Activated CD8-positive, alpha-beta T cell treated with anti-CD3 and anti-CD28 coated beads for 36 hours (primary cell): ENCODE data around the gene RHEB. TPM values are rescaled to one million over a fixed set of nuclear protein-coding genes. Genes with fewer than 3 reads are reported as not detected.

Experiments
- ATAC-seq: fragments of 200-7000 bp; cut with Tn5 transposase; one replicate; pipeline ENCODE4 v1.10.0; 2021; ENCODE audit warnings: mild to moderate bottlenecking, moderate library complexity
- CTCF ChIA-PET: fragments of 350-600 bp; sonication (Branson Sonifier 250); formaldehyde crosslinking; loops from one replicate; lab custom pipeline; 2021; ENCODE audit warnings: antibody characterized with exemption; lab: Charles Lee
- POLR2A ChIA-PET: fragments of 350-600 bp; sonication (Branson Sonifier 250); formaldehyde crosslinking; loops from one replicate; lab custom pipeline; 2021; ENCODE audit warnings: antibody characterized with exemption; lab: Charles Lee
- DNase-seq: peaks from one replicate; pipeline ENCODE4 v3.0.0-alpha.2; 2020
- H3K27ac Mint-ChIP-seq: one replicate; pipeline ENCODE4 v1.8.0; 2021; ENCODE audit warnings: mild to moderate bottlenecking, mixed read lengths
- H3K27me3 Mint-ChIP-seq: one replicate; pipeline ENCODE4 v1.8.0; 2021; ENCODE audit warnings: mixed read lengths
- H3K36me3 Mint-ChIP-seq: one replicate; pipeline ENCODE4 v1.8.0; 2021; ENCODE audit warnings: low read depth, mixed read lengths
- H3K4me1 Mint-ChIP-seq: one replicate; pipeline ENCODE4 v1.8.0; 2021; ENCODE audit warnings: low read depth, mixed read lengths
- H3K4me3 Mint-ChIP-seq: one replicate; pipeline ENCODE4 v1.8.0; 2021; ENCODE audit warnings: mild to moderate bottlenecking, moderate library complexity, mixed read lengths
- H3K9me3 Mint-ChIP-seq: one replicate; pipeline ENCODE4 v1.8.0; 2021; ENCODE audit warnings: mixed read lengths
- CTCF ChIP-seq: fragments of 200-600 bp; IDR thresholded peaks from one replicate; pipeline ENCODE4 v1.8.0; 2022; ENCODE audit warnings: antibody characterized with exemption, mild to moderate bottlenecking
- intact Hi-C: fragments of 100-400 bp; cut with micrococcal nuclease; formaldehyde crosslinking; loops from one replicate; pipeline ENCODE4 v1.10.0; 2022
- total RNA-seq, 2 experiments: library from RNA; stranded (reverse); gene quantifications; one replicate each; pipeline ENCODE4 v1.2.3, GENCODE V29; 2021

Gene RHEB
- total RNA-seq, 2 experiments from 2014 or later = 42.0 to 42.6 TPM

- ATAC-seq (no peak), DNase-seq (no peak)
- peaks cover 27% of the 10 kb centered on the region for H3K4me1 Mint-ChIP-seq
- intact Hi-C loops = no loop called here
- CTCF ChIA-PET = interaction anchor here (1.2 kb wide), 1 partner anchor 24 kb away, joined by 5 read pairs; no protein-coding TSS in a partner anchor
- H3K27me3 Mint-ChIP-seq = no peaks in the 10 kb centered on the region
- no peak overlapping the region for H3K4me3 Mint-ChIP-seq
- H3K9me3 Mint-ChIP-seq = peaks cover 3% of the 10 kb centered on the region
- POLR2A ChIA-PET = no interaction called here
- no peak for TF ChIP-seq CTCF
- no peak overlapping the region for H3K27ac Mint-ChIP-seq
- H3K36me3 Mint-ChIP-seq = no peaks in the 10 kb centered on the region
Observed at GRCh38 chr7:151424799-151425198, 94.9 kb downstream of the RHEB start.

GRCh38 chr7:151423936-151424335 lies 95.8 kb downstream of the RHEB start:
- H3K4me3 Mint-ChIP-seq = no peak overlapping the region
- ChIA-PET POLR2A (no interaction called here), CTCF (interaction anchor here (2.2 kb wide), 1 partner anchor 24 kb away, joined by 9 read pairs; no protein-coding TSS in a partner anchor)
- no peaks in the 10 kb centered on the region for H3K36me3 Mint-ChIP-seq
- H3K9me3 Mint-ChIP-seq = peaks cover 3% of the 10 kb centered on the region
- no peak overlapping the region for H3K27ac Mint-ChIP-seq
- no peaks in the 10 kb centered on the region for H3K27me3 Mint-ChIP-seq
- peaks cover 18% of the 10 kb centered on the region for H3K4me1 Mint-ChIP-seq
- ATAC-seq (no peak), DNase-seq (no peak)
- TF ChIP-seq CTCF = no peak
- intact Hi-C loops = no loop called here

- ChIA-PET POLR2A (no interaction called here), CTCF (interaction anchor here (1.6 to 2.2 kb wide), 2 partner anchors 25 to 55 kb away, joined by 6 to 9 read pairs; no protein-coding TSS in a partner anchor)
- ATAC-seq (no peak), DNase-seq (no peak)
- Mint-ChIP-seq H3K4me1 (peaks cover 11% of the 10 kb centered on the region), H3K27ac (no peak overlapping the region), H3K4me3 (no peak overlapping the region), H3K36me3 (no peaks in the 10 kb centered on the region), H3K9me3 (peaks cover 3% of the 10 kb centered on the region), H3K27me3 (no peaks in the 10 kb centered on the region)
- intact Hi-C loops = no loop called here
- TF ChIP-seq CTCF = no peak
Observed at GRCh38 chr7:151423226-151423625, 96.5 kb downstream of the RHEB start.

- DNase-seq (no peak), ATAC-seq (no peak)
- Mint-ChIP-seq H3K9me3 (peaks cover 5% of the 10 kb centered on the region), H3K4me1 (peaks cover 5% of the 10 kb centered on the region), H3K27ac (no peak overlapping the region), H3K27me3 (no peaks in the 10 kb centered on the region), H3K4me3 (no peak overlapping the region), H3K36me3 (peaks cover 2% of the 10 kb centered on the region)
- ChIA-PET CTCF (interaction anchor here (0.6 to 2.2 kb wide), 3 partner anchors 26 to 54 kb away, joined by 3 to 9 read pairs (median 6); no protein-coding TSS in a partner anchor), POLR2A (no interaction called here)
- no peak for TF ChIP-seq CTCF
- intact Hi-C loops = no loop called here
Observed at GRCh38 chr7:151422212-151422611, 97.5 kb downstream of the RHEB start.

- peaks cover 2% of the 10 kb centered on the region for H3K36me3 Mint-ChIP-seq
- no peaks in the 10 kb centered on the region for H3K4me1 Mint-ChIP-seq
- peaks cover 2% of the 10 kb centered on the region for H3K27me3 Mint-ChIP-seq
- no peak for TF ChIP-seq CTCF
- no peak overlapping the region for H3K27ac Mint-ChIP-seq
- peaks cover 5% of the 10 kb centered on the region for H3K9me3 Mint-ChIP-seq
- intact Hi-C loops = no loop called here
- no peak for DNase-seq
- POLR2A ChIA-PET = interaction anchor here (0.6 kb wide), 1 partner anchor 12 kb away, joined by 3 read pairs; no protein-coding TSS in a partner anchor
- no peak overlapping the region for H3K4me3 Mint-ChIP-seq
- CTCF ChIA-PET = interaction anchor here (1.3 to 1.6 kb wide), 2 partner anchors 10 to 110 kb away, joined by 3 read pairs; no protein-coding TSS in a partner anchor
- ATAC-seq = no peak
Observed at GRCh38 chr7:151420144-151420543, 99.6 kb downstream of the RHEB start.
